ENCODE results near the gene EIF1. TPM values are rescaled to one million over a fixed set of nuclear protein-coding genes. Genes with fewer than 3 reads are reported as not detected.

EIF1 gene
- total and polyA plus RNA-seq, 2 donors (not counting 3 experiments of a cell fraction or from before 2014, with no cell fraction given), result 168 to 814 TPM

GRCh38 chr17:41711669-41712400 lies 23.1 kb downstream of the EIF1 start, which contains the start of gene GAST:
Gene GAST, plus strand, starts transcription at chr17:41712331. Its CDS starts 3,106 bp downstream, at chr17:41715437.
- no peak for FAIRE-seq
- H3K4me3 ChIP-seq (replicated peaks in 1 of 3; ENCODE audit: insufficient read depth in 1 of 3, low read depth in 1 of 3, low read length in 3 of 3), result no peak within 1 kb of the TSS
- POLR2A ChIA-PET, result no interaction called here

More at GRCh38 chr17:41711669-41712400, 23.1 kb downstream of the EIF1 start, which contains the start of gene GAST:
- H4K20me1 ChIP-seq (replicated peaks; ENCODE audit: control insufficient read depth, extremely low read depth, insufficient read depth, low read length), result no peaks in the 10 kb centered on the region
- no peaks in the 10 kb centered on the region for H3K9me1 ChIP-seq (replicated peaks; ENCODE audit: control insufficient read depth, extremely low read depth, insufficient read depth, low read length)
- no peak within 1 kb of the TSS for H2AFZ ChIP-seq (ENCODE audit: low read depth, low read length)
- peaks cover 6 to 8% of the 10 kb centered on the region in 2 experiments for H3K27me3 ChIP-seq (ENCODE audit: control insufficient read depth in 2 of 2, insufficient read depth in 2 of 2, low read length in 2 of 2)
- H3K9me3 ChIP-seq (replicated peaks; ENCODE audit: control insufficient read depth, insufficient read depth, low read length), result no peaks in the 10 kb centered on the region
- H3K79me2 ChIP-seq (ENCODE audit: control insufficient read depth, insufficient read depth, low read length), result no peaks in the 10 kb centered on the region
- no peak within 1 kb of the TSS for H3K27ac ChIP-seq (ENCODE audit: insufficient read depth, low read depth, low read length)
- intact Hi-C loops (cut with micrococcal nuclease) (no loop called here), dilution Hi-C loops (cut with MboI; ENCODE audit: extremely low pct_ligation_motif_present, low sequenced_read_pairs) (no loop called here)
- no peaks in the 10 kb centered on the region for H3K4me1 ChIP-seq (ENCODE audit: control insufficient read depth, extremely low read depth, insufficient read depth, low read length)
- no peak within 1 kb of the TSS for H3K4me2 ChIP-seq (ENCODE audit: insufficient read depth, low read length)
- no peak within 1 kb of the TSS for H3K9ac ChIP-seq (replicated peaks; ENCODE audit: extremely low read depth, insufficient read depth, low read length)
- CTCF ChIA-PET, result interaction anchor here (1.0 kb wide), 1 partner anchor 16 kb away, joined by 3 read pairs; no protein-coding TSS in a partner anchor
- no peaks in the 10 kb centered on the region for H3K36me3 ChIP-seq (ENCODE audit: control insufficient read depth in 2 of 2, extremely low read depth in 1 of 2, insufficient read depth in 2 of 2, low read length in 2 of 2)
- TF ChIP-seq EZH2 (IDR thresholded peaks at IDR 0.05; ENCODE audit: borderline replicate concordance, low read depth, low read length, severe bottlenecking) (no peak), FOS (IDR thresholded peaks at IDR 0.05; ENCODE audit: borderline replicate concordance, insufficient read depth, low read length) (no peak), JUN (IDR thresholded peaks at IDR 0.05; ENCODE audit: borderline replicate concordance, insufficient read depth, insufficient read length, low read depth) (no peak), MYC (IDR thresholded peaks at IDR 0.05; ENCODE audit: low read depth, low read length) (no peak), POLR2AphosphoS5 (IDR thresholded peaks at IDR 0.05; ENCODE audit: insufficient read depth, low read depth, low read length) (no peak), MAX (IDR thresholded peaks at IDR 0.05; ENCODE audit: insufficient read depth, insufficient read length) (no peak), POLR2A (IDR thresholded peaks at IDR 0.05; ENCODE audit: low read depth, low read length) (no peak), CTCF (IDR thresholded peaks at IDR 0.05; ENCODE audit: extremely low read depth in 1 of 2, insufficient read depth in 1 of 2, low read depth in 1 of 2, low read length in 2 of 2) (no peak), GATA2 (IDR thresholded peaks at IDR 0.05; ENCODE audit: insufficient read depth, insufficient read length, low read depth, low read length) (no peak)
- no peak for DNase-seq (ENCODE audit: low read depth, low spot score)
- BruUV-seq (replicated peaks), result no TSS peak

Data from endothelial cell of umbilical vein (primary cell).